H1 (cell line): ENCODE results near the gene ZFYVE1. TPM values are rescaled to one million over a fixed set of nuclear protein-coding genes. Genes with fewer than 3 reads are reported as not detected.

Experiments used
- CTCF ChIA-PET: fragments of 300-600 bp; sonication (Branson Sonifier 250); formaldehyde crosslinking; loops from one replicate; lab custom pipeline; 2021; ENCODE audit not compliant: partially characterized antibody; lab: Charles Lee
- POLR2A ChIA-PET: fragments of 300-600 bp; sonication (Branson Sonifier 250); formaldehyde crosslinking; loops from one replicate; lab custom pipeline; 2021; ENCODE audit warnings: inconsistent platforms; ENCODE audit not compliant: partially characterized antibody; lab: Charles Lee
- DNase-seq, 2 experiments: peaks; one replicate each; pipeline versions ENCODE4 v3.0.0 to v3.0.0-alpha.2; 2010 to 2022; ENCODE audit warnings: low spot score in 2 of 2, low read depth in 1 of 2, mixed read lengths in 1 of 2
- FAIRE-seq: peaks from 2 replicates; lab custom pipeline; 2011; peaks lifted over from hg19 to GRCh38; lab: Jason Lieb, UNC
- H2AFZ ChIP-seq: 2 replicates; pipeline ENCODE4 v1.8.1; 2012; ENCODE audit warnings: low read length, inconsistent platforms
- H2AK5ac ChIP-seq: 2 replicates; pipeline ENCODE4 v1.6.1; 2013; ENCODE audit warnings: low read depth, low read length
- H2BK120ac ChIP-seq: replicated peaks from 2 replicates; pipeline ENCODE3; 2013; ENCODE audit warnings: low read depth, low read length, inconsistent platforms
- H2BK12ac ChIP-seq: 2 replicates; pipeline ENCODE4 v1.6.1; 2013; ENCODE audit warnings: low read depth, low read length
- H2BK15ac ChIP-seq: 2 replicates; pipeline ENCODE4 v1.6.1; 2013; ENCODE audit warnings: low read length
- H2BK20ac ChIP-seq: 2 replicates; pipeline ENCODE4 v1.6.1; 2013; ENCODE audit warnings: low read length
- H2BK5ac ChIP-seq: 2 replicates; pipeline ENCODE4 v1.6.1; 2013; ENCODE audit warnings: low read depth, low read length
- H3K14ac ChIP-seq: 2 replicates; pipeline ENCODE4 v1.6.1; 2013; ENCODE audit warnings: inconsistent platforms; ENCODE audit not compliant: insufficient read length
- H3K18ac ChIP-seq: 2 replicates; pipeline ENCODE4 v1.6.1; 2013; ENCODE audit warnings: low read length; ENCODE audit errors: extremely low read depth
- H3K23ac ChIP-seq: 2 replicates; pipeline ENCODE4 v1.6.1; 2013; ENCODE audit warnings: inconsistent platforms; ENCODE audit not compliant: insufficient read length
- H3K23me2 ChIP-seq: 2 replicates; pipeline ENCODE4 v1.6.1; 2013; ENCODE audit warnings: low read depth, low read length
- H3K27ac ChIP-seq: 2 replicates; pipeline ENCODE4 v1.6.1; 2011; ENCODE audit warnings: low read depth, low read length, inconsistent platforms
- H3K27me3 ChIP-seq, 4 experiments: replicated peaks in 1 of 4; 1 replicate in 1 of 4; 2 replicates in 3 of 4; pipeline versions ENCODE4 v1.6.1 to v1.8.1; 2011 to 2013; ENCODE audit warnings: low read length in 3 of 4, mild to moderate bottlenecking in 3 of 4, inconsistent platforms in 2 of 4, mixed read lengths in 2 of 4, moderate library complexity in 1 of 4; ENCODE audit not compliant: control insufficient read depth in 3 of 4, insufficient read depth in 3 of 4; ENCODE audit errors: extremely low read depth in 1 of 4
- H3K36me3 ChIP-seq, 4 experiments: 2 replicates each; pipeline versions ENCODE4 v1.6.1 to v1.8.1; 2011 to 2013; ENCODE audit warnings: mild to moderate bottlenecking in 4 of 4, low read length in 3 of 4, moderate library complexity in 2 of 4, control low read depth in 1 of 4, inconsistent platforms in 1 of 4; ENCODE audit not compliant: insufficient read depth in 4 of 4, control insufficient read depth in 2 of 4
- H3K4ac ChIP-seq: replicated peaks from 2 replicates; pipeline ENCODE3; 2013; ENCODE audit warnings: low read length, low read depth, mixed read lengths, inconsistent platforms; ENCODE audit not compliant: insufficient read length
- H3K4me1 ChIP-seq, 4 experiments: replicated peaks in 1 of 4; 1 replicate in 1 of 4; 2 replicates in 3 of 4; pipeline versions ENCODE4 v1.6.1 to v1.8.1; 2011 to 2013; ENCODE audit warnings: low read length in 3 of 4, inconsistent platforms in 2 of 4, mixed read lengths in 1 of 4; ENCODE audit not compliant: insufficient read depth in 4 of 4, control insufficient read depth in 3 of 4
- H3K4me2 ChIP-seq, 2 experiments: 2 replicates each; pipeline versions ENCODE4 v1.6.1 to v1.8.1; 2011 to 2013; ENCODE audit warnings: low read depth in 2 of 2, low read length in 2 of 2, control low read depth in 1 of 2, inconsistent platforms in 1 of 2, mild to moderate bottlenecking in 1 of 2; ENCODE audit not compliant: insufficient read depth in 1 of 2
- H3K4me3 ChIP-seq, 4 experiments: fragments of 200-600, 300-600 bp in 1 of 4; sonication (generic), shearing (Covaris generic), sonication (Bioruptor Twin) in 1 of 4; 2 replicates each; pipeline versions ENCODE4 v1.5.1 to v1.8.1; 2011 to 2016; ENCODE audit warnings: low read length in 4 of 4, low read depth in 3 of 4, control low read depth in 2 of 4, inconsistent platforms in 2 of 4, mild to moderate bottlenecking in 2 of 4, mixed read lengths in 1 of 4, moderate library complexity in 1 of 4; ENCODE audit not compliant: insufficient read depth in 2 of 4; ENCODE audit errors: extremely low read depth in 1 of 4
- H3K56ac ChIP-seq: replicated peaks from 2 replicates; pipeline ENCODE3; 2013; ENCODE audit warnings: low read depth, mild to moderate bottlenecking, mixed read lengths, low read length, inconsistent platforms; ENCODE audit not compliant: insufficient read length
- H3K79me1 ChIP-seq: 2 replicates; pipeline ENCODE4 v1.6.1; 2013; ENCODE audit warnings: low read depth, low read length, control low read depth
- H3K79me2 ChIP-seq, 2 experiments: 2 replicates each; pipeline versions ENCODE4 v1.6.1 to v1.8.1; 2012 to 2013; ENCODE audit warnings: low read length in 2 of 2, mild to moderate bottlenecking in 2 of 2, inconsistent platforms in 1 of 2; ENCODE audit not compliant: insufficient read depth in 2 of 2, control insufficient read depth in 1 of 2
- H3K9ac ChIP-seq, 4 experiments: replicated peaks in 1 of 4; 1 replicate in 1 of 4; 2 replicates in 3 of 4; pipeline versions ENCODE4 v1.6.1 to v1.8.1; 2011 to 2013; ENCODE audit warnings: low read depth in 3 of 4, low read length in 3 of 4, control low read depth in 2 of 4, mild to moderate bottlenecking in 2 of 4, moderate library complexity in 2 of 4, inconsistent platforms in 1 of 4; ENCODE audit errors: extremely low read depth in 1 of 4
- H3K9me3 ChIP-seq, 2 experiments: 2 replicates each; pipeline versions ENCODE4 v1.6.1 to v1.8.1; 2012 to 2013; ENCODE audit warnings: mild to moderate bottlenecking in 2 of 2, moderate library complexity in 2 of 2, control low read depth in 1 of 2, inconsistent platforms in 1 of 2, low read depth in 1 of 2, low read length in 1 of 2, mixed read lengths in 1 of 2; ENCODE audit not compliant: insufficient read depth in 2 of 2
- H4K20me1 ChIP-seq, 2 experiments: replicated peaks in 1 of 2; 2 replicates each; pipeline versions ENCODE3 to v1.8.1; 2011 to 2013; ENCODE audit warnings: inconsistent platforms in 2 of 2, low read length in 2 of 2, mild to moderate bottlenecking in 1 of 2; ENCODE audit not compliant: insufficient read depth in 2 of 2, control insufficient read depth in 1 of 2
- H4K5ac ChIP-seq: 2 replicates; pipeline ENCODE4 v1.6.1; 2013; ENCODE audit warnings: low read length, low read depth, mixed read lengths, inconsistent platforms; ENCODE audit not compliant: insufficient read length
- H4K8ac ChIP-seq: 2 replicates; pipeline ENCODE4 v1.8.0; 2013; ENCODE audit warnings: mild to moderate bottlenecking, moderate library complexity, low read length, inconsistent platforms; ENCODE audit not compliant: insufficient read depth; ENCODE audit errors: extremely low read depth
- H4K91ac ChIP-seq: replicated peaks from 2 replicates; pipeline ENCODE3; 2013; ENCODE audit warnings: low read length, mixed read lengths, inconsistent platforms; ENCODE audit not compliant: insufficient read length
- CBX8 ChIP-seq: fragments of 300-800, 300-1000 bp; sonication (generic); IDR thresholded peaks from 2 replicates; pipeline ENCODE4 v1.7.1; 2016; ENCODE audit warnings: low read depth, low read length, borderline replicate concordance
- CHD1 ChIP-seq: IDR thresholded peaks from 2 replicates; pipeline ENCODE4 v1.6.1; 2012; ENCODE audit warnings: low read depth, low read length, improper control_type of control experiment
- GTF2F1 ChIP-seq: IDR thresholded peaks from 2 replicates; pipeline ENCODE4 v1.6.1; 2012; ENCODE audit warnings: low read depth, low read length, improper control_type of control experiment, borderline replicate concordance
- POLR2A ChIP-seq, 2 experiments: IDR thresholded peaks; 1 replicate in 1 of 2; 2 replicates in 1 of 2; pipeline ENCODE4 v1.6.1; 2011; ENCODE audit warnings: low read depth in 2 of 2, low read length in 2 of 2, mild to moderate bottlenecking in 2 of 2; ENCODE audit errors: control extremely low read depth in 1 of 2
- RAD21 ChIP-seq, 2 experiments: IDR thresholded peaks in 1 of 2; conservative IDR thresholded peaks in 1 of 2; 2 replicates each; pipeline ENCODE4 v1.6.1; 2011; ENCODE audit warnings: low read depth in 2 of 2, low read length in 2 of 2, improper control_type of control experiment in 1 of 2, inconsistent platforms in 1 of 2, mild to moderate bottlenecking in 1 of 2, moderate library complexity in 1 of 2
- RXRA ChIP-seq: IDR thresholded peaks from 2 replicates; pipeline ENCODE4 v1.6.1; 2011; ENCODE audit warnings: low read depth, mild to moderate bottlenecking, low read length, moderate library complexity; ENCODE audit not compliant: insufficient read depth
- SP2 ChIP-seq: IDR thresholded peaks from 2 replicates; pipeline ENCODE4 v1.6.1; 2012; ENCODE audit warnings: mild to moderate bottlenecking, low read length, inconsistent platforms
- WGBS, 2 experiments: shearing (Covaris generic) in 1 of 2; methylation state at CpG; one replicate each; pipeline versions ENCODE4 v1.1.6 to v1.1.7; 2013 to 2015; ENCODE audit warnings: low lambda C conversion rate in 2 of 2, mixed read lengths in 2 of 2, inconsistent platforms in 1 of 2, low coverage in 1 of 2, missing lambda C conversion rate in 1 of 2; ENCODE audit not compliant: insufficient replicate concordance in 2 of 2, insufficient coverage in 1 of 2, insufficient read length in 1 of 2; ENCODE audit errors: extremely low coverage in 1 of 2, missing lambda C conversion rate in 1 of 2; 5-methylcytosine and 5-hydroxymethylcytosine counted together
- polyA plus RNA-seq, 7 experiments: library from polyadenylated mRNA; depleted of rRNA in 3 of 7; stranded (reverse) in 5 of 7; unstranded in 2 of 7; fragments of >200 nt in 5 of 7; fragments of 200-250 nt in 2 of 7; gene quantifications; 1 replicate in 5 of 7; 2 replicates in 1 of 7; 4 replicates in 1 of 7; pipeline versions ENCODE4 v1.2.1 to v1.2.3, GENCODE V29; 2011 to 2013; ENCODE audit warnings: missing spikeins in 2 of 7, mixed read lengths in 2 of 7
- total RNA-seq: library from RNA; stranded (reverse); fragmentation: NEBNext Ultra II Directional; extraction: Animal tissue kit (Norgen Biotek cat#: 25700); gene quantifications from 2 replicates; pipeline ENCODE4 v1.2.1, GENCODE V29; 2021

ZFYVE1 gene
- total and polyA plus RNA-seq, 2 of the 8 experiments (the other 6 are each of a cell fraction or from before 2014, with no cell fraction given), result 9.8 to 12.5 TPM

DNA sequence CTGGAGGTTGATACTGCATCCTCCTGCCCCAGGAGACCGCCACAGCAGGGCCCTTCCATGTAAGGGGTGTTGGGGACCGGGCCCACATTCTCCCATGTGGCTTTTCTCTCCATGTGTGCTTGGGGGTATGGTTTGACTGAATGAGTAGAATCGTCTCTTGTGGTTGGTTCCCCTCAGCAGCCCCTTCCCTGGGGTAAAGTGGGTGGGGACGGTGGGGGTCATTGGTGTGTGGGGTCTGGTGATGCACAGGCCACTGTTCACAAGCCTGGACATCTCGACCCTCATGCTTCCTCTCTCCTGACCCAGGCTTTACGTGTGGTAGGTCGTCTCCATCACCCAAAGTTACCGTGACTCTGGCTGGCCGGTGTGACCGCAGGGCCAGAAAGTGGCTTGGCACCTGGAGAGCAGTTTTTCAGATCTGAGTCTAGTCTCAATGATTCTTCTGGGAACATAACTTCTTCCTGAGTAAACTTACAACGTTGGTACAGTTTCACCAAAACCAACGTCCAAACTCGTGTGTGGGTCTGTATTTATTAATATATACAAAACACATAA is 83.0 kb downstream of the ZFYVE1 start:
- no peak overlapping the region for H2AFZ ChIP-seq
- no peaks in the 10 kb centered on the region for H3K79me2 ChIP-seq
- H3K4me2 ChIP-seq, result no peak overlapping the region
- H2BK20ac ChIP-seq, result no peak overlapping the region
- no peak overlapping the region for H3K27ac ChIP-seq
- no peak overlapping the region for H2BK120ac ChIP-seq
- no peak overlapping the region for H2AK5ac ChIP-seq
- H3K23me2 ChIP-seq, result no peaks in the 10 kb centered on the region
- H4K20me1 ChIP-seq, result peaks cover 0 to 3% of the 10 kb centered on the region in 2 experiments
- CTCF ChIA-PET, result interaction anchor here (1.2 to 1.6 kb wide), 2 partner anchors 80 to 430 kb away, joined by 3 to 5 read pairs; no protein-coding TSS in a partner anchor
- H4K8ac ChIP-seq, result no peak overlapping the region
- DNase-seq, result no peak
- no peak for FAIRE-seq
- TF ChIP-seq GTF2F1 (no peak), POLR2A (IDR thresholded peaks at IDR 0.05; ENCODE audit: control extremely low read depth in 1 of 2, low read depth in 2 of 2, low read length in 2 of 2) (no peak), CHD1 (no peak), RAD21 (IDR thresholded peaks at IDR 0.05 in 1 of 2, conservative IDR thresholded peaks at IDR 0.05 in 1 of 2; ENCODE audit: low read depth in 2 of 2, low read length in 2 of 2) (no peak), CBX8 (no peak), RXRA (no peak), SP2 (no peak)
- H3K18ac ChIP-seq, result no peak overlapping the region
- 86% methylated on average over 13 of the region's 13 CpGs; no CpG with 5 or more reads in 1 of the 2 experiments for WGBS, 2 experiments
- H3K4ac ChIP-seq, result no peak overlapping the region
- no peak overlapping the region for H2BK15ac ChIP-seq
- H4K91ac ChIP-seq, result no peak overlapping the region
- POLR2A ChIA-PET, result no interaction called here
- no peaks in the 10 kb centered on the region for H3K4me1 ChIP-seq
- H3K9ac ChIP-seq, result no peak overlapping the region
- H3K79me1 ChIP-seq, result no peaks in the 10 kb centered on the region
- no peak overlapping the region for H3K4me3 ChIP-seq
- no peak overlapping the region for H2BK5ac ChIP-seq
- H3K27me3 ChIP-seq, result no peaks in the 10 kb centered on the region
- no peak overlapping the region for H4K5ac ChIP-seq
- no peaks in the 10 kb centered on the region for H3K9me3 ChIP-seq
- H3K36me3 ChIP-seq, result peaks cover 2 to 22% (median 8%) of the 10 kb centered on the region in 4 experiments; a peak in 6 of 8 replicates
- no peak overlapping the region for H2BK12ac ChIP-seq
- no peak overlapping the region for H3K14ac ChIP-seq
- no peak overlapping the region for H3K56ac ChIP-seq
- H3K23ac ChIP-seq, result no peak overlapping the region
